Retinal pigment epithelial cell (primary cell): ENCODE measurements around the gene AK5.

Experiments
- DNase-seq: peaks from one replicate; pipeline ENCODE4 v3.0.0-alpha.2; 2010; ENCODE audit warnings: low read depth
- H3K4me3 ChIP-seq: 2 replicates; pipeline ENCODE4 v1.5.1; 2011; ENCODE audit warnings: mild to moderate bottlenecking, low read length, control low read depth, moderate library complexity
- TF ChIP-seq, protein P1 (sequence below): conservative IDR thresholded peaks from 2 replicates; pipeline ENCODE4 v1.5.1; 2011; ENCODE audit warnings: low read depth, low read length, control low read depth, inconsistent platforms

AK5 gene

DNA sequence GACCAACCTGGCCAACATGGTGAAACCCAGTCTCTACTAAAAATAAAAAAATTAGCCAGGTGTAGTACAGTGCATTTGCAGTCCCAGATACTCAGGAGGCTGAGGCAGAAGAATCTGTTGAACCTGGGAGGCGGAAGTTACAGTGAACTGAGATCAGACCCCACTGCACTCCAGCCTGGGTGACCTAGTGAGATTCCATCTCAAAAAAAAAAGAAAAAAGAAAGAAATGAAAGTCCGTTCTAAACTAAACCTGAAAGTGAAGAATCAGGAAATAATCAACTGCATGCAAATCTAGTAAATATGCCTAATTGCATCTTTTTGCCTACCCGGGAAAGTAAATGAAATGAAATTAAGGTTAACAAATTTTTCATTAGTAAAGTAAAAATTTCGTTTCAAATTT lies 301.1 kb downstream of the AK5 start:
- H3K4me3 ChIP-seq, result no peak overlapping the region
- DNase-seq, result no peak
- TF ChIP-seq, protein P1, sequence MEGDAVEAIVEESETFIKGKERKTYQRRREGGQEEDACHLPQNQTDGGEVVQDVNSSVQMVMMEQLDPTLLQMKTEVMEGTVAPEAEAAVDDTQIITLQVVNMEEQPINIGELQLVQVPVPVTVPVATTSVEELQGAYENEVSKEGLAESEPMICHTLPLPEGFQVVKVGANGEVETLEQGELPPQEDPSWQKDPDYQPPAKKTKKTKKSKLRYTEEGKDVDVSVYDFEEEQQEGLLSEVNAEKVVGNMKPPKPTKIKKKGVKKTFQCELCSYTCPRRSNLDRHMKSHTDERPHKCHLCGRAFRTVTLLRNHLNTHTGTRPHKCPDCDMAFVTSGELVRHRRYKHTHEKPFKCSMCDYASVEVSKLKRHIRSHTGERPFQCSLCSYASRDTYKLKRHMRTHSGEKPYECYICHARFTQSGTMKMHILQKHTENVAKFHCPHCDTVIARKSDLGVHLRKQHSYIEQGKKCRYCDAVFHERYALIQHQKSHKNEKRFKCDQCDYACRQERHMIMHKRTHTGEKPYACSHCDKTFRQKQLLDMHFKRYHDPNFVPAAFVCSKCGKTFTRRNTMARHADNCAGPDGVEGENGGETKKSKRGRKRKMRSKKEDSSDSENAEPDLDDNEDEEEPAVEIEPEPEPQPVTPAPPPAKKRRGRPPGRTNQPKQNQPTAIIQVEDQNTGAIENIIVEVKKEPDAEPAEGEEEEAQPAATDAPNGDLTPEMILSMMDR, result no peak

DNA sequence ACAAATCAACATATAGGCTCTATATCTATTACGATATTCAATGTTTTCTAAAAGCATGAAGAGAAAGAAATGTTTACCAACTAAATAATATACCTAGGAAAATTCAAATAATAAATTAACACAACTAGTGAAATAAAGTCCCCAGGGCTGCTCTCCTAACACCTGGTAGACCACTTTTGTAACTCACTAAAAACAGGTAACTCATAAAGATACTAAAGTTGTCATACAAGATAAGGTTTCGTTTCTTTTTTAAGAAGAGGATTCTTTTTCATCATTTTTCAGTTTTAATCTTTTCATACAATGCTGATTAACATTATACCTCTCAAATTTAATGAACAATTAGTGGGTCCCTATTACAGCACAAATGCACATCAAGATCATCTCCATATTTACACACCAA lies 301.7 kb downstream of the AK5 start:
- TF ChIP-seq, protein P1, result no peak
- H3K4me3 ChIP-seq, result no peak overlapping the region
- DNase-seq, result no peak

DNA sequence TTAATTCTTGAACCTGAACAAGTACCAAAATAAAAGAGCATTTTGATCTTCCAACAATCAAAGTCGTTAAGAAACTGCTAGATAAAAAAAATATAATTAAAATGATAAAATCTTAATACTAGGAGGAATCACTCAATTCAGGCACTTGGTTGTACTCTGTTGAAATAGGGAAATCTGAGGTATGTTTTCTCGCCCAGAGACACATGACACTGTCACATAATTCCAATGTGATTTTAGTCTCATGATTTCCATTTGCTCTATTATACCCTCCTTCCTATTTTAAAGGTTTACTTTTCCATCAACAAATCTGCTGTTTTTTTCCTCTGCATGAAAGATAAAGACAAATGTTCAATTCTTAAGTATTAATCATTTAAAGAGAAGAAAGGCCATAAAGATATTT lies 303.1 kb downstream of the AK5 start:
- no peak overlapping the region for H3K4me3 ChIP-seq
- TF ChIP-seq, protein P1, result no peak
- DNase-seq, result no peak

DNA sequence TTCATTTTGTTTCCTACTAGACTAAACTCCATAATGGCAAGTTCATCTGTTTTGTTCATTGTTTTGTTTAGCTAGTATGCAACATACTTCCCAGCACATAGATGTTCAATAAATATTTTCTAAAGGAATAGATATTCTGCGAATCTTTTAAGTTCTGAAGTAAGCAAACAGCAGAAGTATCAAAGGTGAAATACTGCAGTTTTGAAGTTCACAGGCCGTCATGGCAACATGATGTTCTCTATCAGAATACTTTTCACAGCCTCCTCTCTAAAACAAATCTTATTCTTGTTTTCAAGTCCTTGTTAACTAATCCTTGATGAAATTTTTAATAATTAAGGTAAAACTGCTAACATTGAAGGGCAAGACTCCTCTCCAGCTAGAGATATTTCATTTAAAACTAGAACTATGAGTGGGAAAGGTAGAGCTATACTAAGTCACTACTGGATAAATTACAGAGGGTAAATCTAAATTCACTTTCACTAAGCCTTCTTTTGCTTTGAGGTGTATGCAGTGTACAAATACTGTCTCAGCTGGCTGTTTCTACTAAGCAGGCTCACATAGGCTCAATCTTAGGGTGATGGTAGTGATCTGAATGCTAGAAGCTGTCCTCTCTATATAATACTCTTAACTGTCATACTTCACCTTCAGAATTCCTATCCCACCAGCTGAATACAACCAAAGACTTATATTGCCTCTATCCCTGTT lies 303.9 kb downstream of the AK5 start:
- no peak for DNase-seq
- no peak overlapping the region for H3K4me3 ChIP-seq
- TF ChIP-seq, protein P1, result no peak

DNA sequence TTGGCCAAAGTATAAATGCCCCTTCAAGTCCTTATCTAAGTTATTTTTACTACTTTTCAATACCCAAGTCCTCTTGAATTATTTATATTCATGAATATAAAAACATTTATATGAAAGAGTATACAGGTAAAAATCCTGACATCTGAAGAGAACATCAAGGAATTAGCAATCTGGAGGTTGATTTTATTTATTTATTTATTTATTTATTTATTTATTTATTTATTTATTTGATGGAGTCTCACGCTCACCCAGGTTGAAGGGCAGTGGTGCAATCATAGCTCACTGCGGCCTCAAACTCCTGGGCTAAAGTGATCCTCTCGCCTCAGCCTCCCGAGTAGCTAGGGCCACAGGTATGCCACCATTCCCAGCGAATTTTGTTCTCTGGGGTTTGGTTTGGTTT lies 307.4 kb downstream of the AK5 start:
- TF ChIP-seq, protein P1, result no peak
- DNase-seq, result no peak
- H3K4me3 ChIP-seq, result no peak overlapping the region

DNA sequence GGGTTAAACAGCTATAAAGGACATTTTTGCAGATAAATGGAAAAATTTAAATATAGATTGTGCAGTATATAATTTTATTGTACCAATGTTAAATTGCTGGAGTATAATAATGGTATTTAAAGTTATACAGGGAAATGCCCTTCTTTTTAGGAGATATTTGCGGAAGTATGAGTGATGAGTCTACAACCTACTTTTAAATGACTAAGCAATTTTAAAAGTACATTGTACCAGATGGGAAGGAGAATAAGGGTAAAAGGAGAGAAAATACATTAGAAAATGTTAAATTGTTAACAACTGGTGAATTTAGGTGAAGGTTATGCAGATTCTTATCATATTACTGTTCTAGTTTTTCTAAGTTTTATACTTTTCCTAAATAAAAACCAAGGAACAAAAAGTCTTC lies 308.8 kb downstream of the AK5 start:
- DNase-seq, result no peak
- H3K4me3 ChIP-seq, result no peak overlapping the region
- TF ChIP-seq, protein P1, result no peak

DNA sequence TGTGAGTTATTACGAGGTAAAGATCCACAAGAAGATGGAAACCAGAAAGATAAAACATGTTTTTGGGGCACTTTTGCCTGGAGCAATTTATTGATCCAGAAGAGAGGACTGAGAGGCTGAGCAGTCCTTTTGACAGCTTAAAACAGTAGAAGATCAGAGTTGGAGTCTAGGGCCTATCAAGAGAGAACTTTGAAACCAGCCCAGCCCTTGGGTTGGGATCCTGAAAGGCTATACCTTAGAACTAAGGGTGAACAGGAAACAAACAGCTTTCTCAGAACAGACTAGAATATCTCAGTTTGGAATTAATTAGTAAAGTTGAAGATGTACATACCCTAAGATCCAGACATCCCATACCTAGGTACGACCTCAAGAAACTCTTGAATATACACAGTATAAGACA lies 311.1 kb downstream of the AK5 start:
- no peak overlapping the region for H3K4me3 ChIP-seq
- TF ChIP-seq, protein P1, result no peak
- no peak for DNase-seq
